Duodenal mucosa (tissue), 2 donors: ENCODE data around the gene COL4A4.

Source experiments
- H3K27ac ChIP-seq: one replicate; pipeline ENCODE4 v1.7.0; 2013; ENCODE audit warnings: low read depth, low read length
- H3K27me3 ChIP-seq, 2 donors: one replicate each; pipeline ENCODE4 v1.7.0; 2013; ENCODE audit warnings: low read length in 2 of 2, control low read depth in 1 of 2; ENCODE audit not compliant: insufficient read depth in 2 of 2, control insufficient read depth in 1 of 2
- H3K36me3 ChIP-seq, 2 donors: one replicate each; pipeline ENCODE4 v1.7.0; 2013; ENCODE audit warnings: low read length in 2 of 2, control low read depth in 1 of 2; ENCODE audit not compliant: insufficient read depth in 2 of 2, control insufficient read depth in 1 of 2
- H3K4me1 ChIP-seq, 2 donors: one replicate each; pipeline ENCODE4 v1.7.0; 2013; ENCODE audit warnings: low read length in 2 of 2, control low read depth in 1 of 2; ENCODE audit not compliant: insufficient read depth in 2 of 2, control insufficient read depth in 1 of 2
- H3K4me3 ChIP-seq, 2 donors: one replicate each; pipeline ENCODE4 v1.7.0; 2013; ENCODE audit warnings: low read length in 2 of 2, low read depth in 1 of 2
- H3K9ac ChIP-seq, 2 donors: one replicate each; pipeline ENCODE4 v1.7.0; 2013; ENCODE audit warnings: low read length in 2 of 2, low read depth in 1 of 2
- H3K9me3 ChIP-seq, 2 donors: one replicate each; pipeline ENCODE4 v1.7.0; 2013; ENCODE audit warnings: low read length in 2 of 2, control low read depth in 1 of 2; ENCODE audit not compliant: control insufficient read depth in 1 of 2

The COL4A4 gene

GRCh38 chr2:226953826-226954225 is 210.2 kb downstream of the COL4A4 start:
- Histone ChIP-seq H3K9ac (no peak overlapping the region), H3K27me3 (no peaks in the 10 kb centered on the region), H3K4me1 (no peaks in the 10 kb centered on the region), H3K36me3 (no peaks in the 10 kb centered on the region), H3K9me3 (peaks cover 0 to 1% of the 10 kb centered on the region in 2 donors), H3K4me3 (no peak overlapping the region), H3K27ac (no peak overlapping the region)

GRCh38 chr2:226953206-226953605 is 210.8 kb downstream of the COL4A4 start:
- H3K36me3 ChIP-seq: no peaks in the 10 kb centered on the region
- H3K9ac ChIP-seq: no peak overlapping the region
- no peaks in the 10 kb centered on the region for H3K9me3 ChIP-seq
- no peaks in the 10 kb centered on the region for H3K27me3 ChIP-seq
- no peaks in the 10 kb centered on the region for H3K4me1 ChIP-seq
- no peak overlapping the region for H3K4me3 ChIP-seq
- H3K27ac ChIP-seq: no peak overlapping the region
